ENCODE results near the gene WDR82. TPM values are rescaled to one million over a fixed set of nuclear protein-coding genes. Genes with fewer than 3 reads are reported as not detected.

Gene WDR82
- total and polyA plus RNA-seq, 10 of the 15 experiments (the other 5 are each of a cell fraction or from before 2014, with no cell fraction given) = 10.1 to 82.4 (median 48.7) TPM

GRCh38 chr3:52250122-52250521 is 28.3 kb downstream of the WDR82 start:
- ChIA-PET RAD21 (ENCODE audit: unreplicated experiment) (interaction anchor here (1.0 kb wide), 1 partner anchor 27 kb away, joined by 5 read pairs; no protein-coding TSS in a partner anchor), CTCF (interaction anchor here (1.2 to 1.5 kb wide), 3 partner anchors 10 to 30 kb away, joined by 3 to 4 read pairs (median 3); no protein-coding TSS in a partner anchor), SMC1A (ENCODE audit: uncharacterized antibody, unreplicated experiment) (interaction anchor here (1.4 kb wide), 2 partner anchors 9 to 10 kb away, joined by 3 to 5 read pairs; no protein-coding TSS in a partner anchor), POLR2A (interaction anchor here (0.8 to 7.8 kb wide), 3 partner anchors 10 to 30 kb away, joined by 3 to 60 read pairs (median 4); partner anchors contain the start of gene WDR82)
- Histone ChIP-seq H3K9ac (ENCODE audit: control insufficient read depth, insufficient read depth, low read length) (no peak overlapping the region), H3K4me3 (no peak overlapping the region), H2AFZ (ENCODE audit: control insufficient read depth, low read depth, low read length) (no peak overlapping the region), H3K4me1 (ENCODE audit: control insufficient read depth, insufficient read depth, low read length) (peaks cover 37% of the 10 kb centered on the region), H3K36me3 (ENCODE audit: control insufficient read depth in 2 of 2, insufficient read depth in 2 of 2, low read length in 1 of 2) (peaks cover 19 to 25% of the 10 kb centered on the region in 2 experiments), H3K9me3 (replicated peaks; ENCODE audit: control insufficient read depth, insufficient read depth, low read length) (no peaks in the 10 kb centered on the region), H3K4me2 (ENCODE audit: control insufficient read depth, insufficient read depth) (no peak overlapping the region), H3K79me2 (ENCODE audit: control insufficient read depth, insufficient read depth, low read length) (peaks cover 4% of the 10 kb centered on the region), H3K27ac (ENCODE audit: control insufficient read depth, insufficient read depth) (no peak overlapping the region), H4K20me1 (ENCODE audit: control insufficient read depth, insufficient read depth) (no peaks in the 10 kb centered on the region), H3K27me3 (replicated peaks in 1 of 2; ENCODE audit: control insufficient read depth in 2 of 2, insufficient read depth in 2 of 2, low read length in 1 of 2) (no peaks in the 10 kb centered on the region)
- BruUV-seq (replicated peaks) = no TSS peak
- FAIRE-seq (no peak), DNase-seq (ENCODE audit: low read depth, low spot score) (no peak), ATAC-seq (no peak)
- 100% methylated on average over 1 of the region's 1 CpG for WGBS (ENCODE audit: insufficient coverage, insufficient replicate concordance, low lambda C conversion rate, missing lambda C conversion rate)
- TF ChIP-seq SMC3 (IDR thresholded peaks at IDR 0.05; ENCODE audit: borderline replicate concordance, low read length) (no peak), IRF4 (IDR thresholded peaks at IDR 0.05; ENCODE audit: low read depth, low read length) (no peak), ETV6 (conservative IDR thresholded peaks at IDR 0.05 in 1 of 2, IDR thresholded peaks at IDR 0.05 in 1 of 2; ENCODE audit: borderline replicate concordance in 1 of 2, low read depth in 1 of 2) (no peak), MTA3 (IDR thresholded peaks at IDR 0.05; ENCODE audit: borderline replicate concordance, low read length) (no peak), ZNF24 (IDR thresholded peaks at IDR 0.05) (no peak), HCFC1 (IDR thresholded peaks at IDR 0.05; ENCODE audit: low read length) (no peak), MLLT1 (IDR thresholded peaks at IDR 0.05) (no peak), PAX5 (IDR thresholded peaks at IDR 0.05; ENCODE audit: borderline replicate concordance, low read depth, low read length) (no peak), SMARCA5 (IDR thresholded peaks at IDR 0.05) (no peak), HSF1 (IDR thresholded peaks at IDR 0.05; ENCODE audit: low read depth, low read length) (no peak), IRF3 (IDR thresholded peaks at IDR 0.05) (no peak), KLF5 (IDR thresholded peaks at IDR 0.05; ENCODE audit: partially characterized antibody) (no peak), TAF1 (IDR thresholded peaks at IDR 0.05; ENCODE audit: borderline replicate concordance, low read depth, low read length) (no peak), ZNF274 (IDR thresholded peaks at IDR 0.05; ENCODE audit: insufficient read depth, insufficient read length) (no peak), ESRRA (IDR thresholded peaks at IDR 0.05; ENCODE audit: low read length) (no peak), BCLAF1 (IDR thresholded peaks at IDR 0.05) (no peak)
- in situ Hi-C loops (cut with MboI) (no loop called here), intact Hi-C loops (cut with micrococcal nuclease; ENCODE audit: unreplicated experiment) (no loop called here)
